RKO (cell line): ENCODE data around the gene AIF1L.
"Not testable (repeated sequence)": the region's sequence is repeated elsewhere in the genome, so short reads cannot be mapped to it uniquely, and the experiment has no call there.

Source experiments
- DNase-seq: peaks from one replicate; pipeline ENCODE4 v3.0.0-alpha.2; 2016; ENCODE audit warnings: low spot score

AIF1L gene

DNA sequence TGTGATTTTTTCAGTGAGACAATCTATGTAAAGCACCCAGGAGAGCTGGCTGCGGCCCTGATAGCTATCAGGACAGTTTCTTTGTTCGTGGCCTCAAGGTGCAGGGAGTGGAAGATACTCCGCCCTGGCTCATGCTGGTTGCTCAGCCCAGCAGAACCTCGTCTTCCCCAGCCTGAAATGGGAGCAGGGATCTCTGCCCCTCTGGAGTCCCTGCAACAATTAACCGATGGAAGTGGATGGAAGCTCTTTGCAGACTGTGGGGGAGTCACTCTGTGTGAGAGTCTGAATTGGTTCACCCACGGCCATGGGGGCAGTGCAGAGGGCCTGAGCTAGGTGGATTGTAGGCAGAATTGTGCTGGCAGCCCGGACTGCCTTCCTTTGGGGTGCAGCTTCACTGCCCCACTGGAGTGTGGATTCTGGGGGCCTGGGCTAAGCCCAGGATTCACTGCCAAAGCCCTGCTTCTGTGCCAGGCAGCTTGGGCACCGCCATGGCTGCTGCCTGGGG, 2.8 kb downstream of the AIF1L start:
- no peak for DNase-seq

DNA sequence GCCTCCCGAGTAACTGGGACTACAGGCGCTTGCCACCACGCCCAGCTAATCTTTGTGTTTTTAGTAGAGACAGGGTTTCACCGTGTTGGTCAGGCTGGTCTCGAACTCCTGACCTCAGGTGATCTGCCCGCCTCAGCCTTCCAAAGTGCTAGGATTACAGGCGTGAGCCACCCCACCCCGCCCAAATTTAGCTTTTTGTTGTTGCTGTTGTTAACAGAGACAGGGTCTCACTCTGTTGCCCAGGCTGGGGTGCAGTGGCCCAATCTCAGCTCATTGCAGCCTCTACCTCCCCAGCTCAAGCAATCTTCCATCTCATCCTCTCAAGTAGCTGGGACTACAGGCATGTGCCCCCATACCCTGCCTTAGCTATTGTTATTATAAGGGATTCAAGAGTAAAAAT, 3.5 kb downstream of the AIF1L start:
- DNase-seq = not testable (repeated sequence)

DNA sequence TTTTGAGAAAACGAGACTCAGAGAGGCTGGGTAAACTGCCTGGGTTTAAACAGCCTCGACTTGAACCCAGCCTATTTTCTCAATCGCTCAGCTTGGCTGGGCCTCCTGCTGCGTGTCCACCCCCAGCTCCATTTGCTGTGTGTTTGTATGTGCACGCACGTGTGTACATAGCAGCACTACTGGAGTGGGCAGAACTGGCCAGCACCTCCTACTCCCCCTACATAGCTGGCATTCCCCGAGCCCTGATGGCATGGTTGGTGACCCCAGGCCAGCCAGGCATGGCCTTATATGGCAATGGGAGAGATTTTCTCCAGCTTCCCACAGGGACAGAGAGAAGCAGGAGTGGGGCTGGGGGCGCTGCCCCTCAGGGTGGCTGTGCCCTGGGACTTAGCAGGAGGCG, 4.1 kb downstream of the AIF1L start:
- DNase-seq = no peak

DNA sequence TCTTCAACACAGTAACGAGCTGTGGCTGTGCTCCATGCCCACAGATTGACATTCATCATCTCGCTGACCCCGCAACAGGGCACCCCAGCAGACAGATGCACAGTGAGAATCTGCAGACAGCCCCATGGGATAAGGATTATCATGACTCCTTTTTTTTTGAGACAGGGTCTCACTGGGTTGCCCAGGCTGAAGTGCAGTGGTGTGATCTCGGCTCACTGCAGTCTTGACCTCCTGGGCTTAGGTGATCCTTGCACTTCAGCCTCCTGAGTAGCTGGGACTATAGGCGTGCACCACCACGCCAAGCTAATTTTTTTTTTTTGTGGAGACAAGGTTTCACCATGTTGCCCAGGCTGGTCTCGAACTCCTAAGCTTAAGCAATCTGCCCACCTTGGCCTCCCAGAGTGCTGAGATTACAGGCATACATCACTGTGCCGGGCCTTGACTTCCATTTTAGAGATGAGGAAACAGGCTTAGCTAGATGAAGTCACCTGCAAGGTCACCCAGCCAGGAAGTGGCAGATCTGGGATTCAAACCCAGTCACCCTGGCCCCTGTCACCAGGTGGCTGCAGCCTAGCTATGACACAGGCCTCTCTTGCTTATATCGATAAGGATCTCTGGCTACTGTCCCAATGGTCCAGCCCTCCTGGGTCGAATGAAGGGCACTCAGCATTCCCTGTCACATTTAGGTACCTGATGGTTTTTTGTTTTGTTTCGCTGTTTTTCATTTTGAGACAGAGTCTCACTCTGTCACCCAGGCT, 5.1 kb downstream of the AIF1L start:
- no peak for DNase-seq

DNA sequence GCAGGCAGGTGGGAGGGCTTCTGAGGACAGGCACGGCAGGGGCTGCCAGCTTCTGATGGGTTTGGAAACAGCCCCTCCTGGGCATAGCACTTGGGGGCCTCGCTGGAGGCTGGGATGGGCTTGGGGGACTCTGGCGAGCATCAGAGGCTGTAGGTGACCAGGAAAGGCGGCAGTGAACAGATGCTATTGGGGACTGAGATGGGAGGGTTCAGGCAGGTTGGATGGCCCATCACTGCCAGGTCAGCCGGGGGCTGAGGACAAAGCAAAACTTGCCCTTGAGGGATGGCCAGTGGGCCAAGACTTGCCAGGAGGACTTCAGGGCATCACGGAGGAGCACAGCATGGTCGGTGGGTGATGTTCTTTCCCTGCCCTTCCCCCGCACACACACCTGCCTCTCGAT, 6.7 kb downstream of the AIF1L start:
- no peak for DNase-seq

DNA sequence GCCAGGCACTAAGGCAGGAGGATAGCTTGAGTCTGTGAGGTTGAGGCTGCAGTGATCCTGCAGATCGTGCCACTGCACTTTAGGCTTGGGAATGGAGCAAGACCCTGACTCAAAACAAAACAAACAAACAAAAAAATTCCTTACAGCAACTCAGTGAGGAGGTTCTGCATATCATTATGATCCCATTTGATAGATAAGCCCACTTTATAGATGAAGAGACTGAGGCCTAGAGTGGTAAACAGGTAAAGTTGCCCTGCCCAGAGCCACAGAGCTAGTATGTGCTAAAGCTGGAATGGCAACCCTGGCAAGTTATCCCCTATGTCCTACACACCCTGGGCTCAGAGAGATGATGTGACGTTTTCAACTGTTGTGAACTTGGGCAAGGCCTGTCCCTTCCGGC, 7.2 kb downstream of the AIF1L start:
- DNase-seq = no peak

DNA sequence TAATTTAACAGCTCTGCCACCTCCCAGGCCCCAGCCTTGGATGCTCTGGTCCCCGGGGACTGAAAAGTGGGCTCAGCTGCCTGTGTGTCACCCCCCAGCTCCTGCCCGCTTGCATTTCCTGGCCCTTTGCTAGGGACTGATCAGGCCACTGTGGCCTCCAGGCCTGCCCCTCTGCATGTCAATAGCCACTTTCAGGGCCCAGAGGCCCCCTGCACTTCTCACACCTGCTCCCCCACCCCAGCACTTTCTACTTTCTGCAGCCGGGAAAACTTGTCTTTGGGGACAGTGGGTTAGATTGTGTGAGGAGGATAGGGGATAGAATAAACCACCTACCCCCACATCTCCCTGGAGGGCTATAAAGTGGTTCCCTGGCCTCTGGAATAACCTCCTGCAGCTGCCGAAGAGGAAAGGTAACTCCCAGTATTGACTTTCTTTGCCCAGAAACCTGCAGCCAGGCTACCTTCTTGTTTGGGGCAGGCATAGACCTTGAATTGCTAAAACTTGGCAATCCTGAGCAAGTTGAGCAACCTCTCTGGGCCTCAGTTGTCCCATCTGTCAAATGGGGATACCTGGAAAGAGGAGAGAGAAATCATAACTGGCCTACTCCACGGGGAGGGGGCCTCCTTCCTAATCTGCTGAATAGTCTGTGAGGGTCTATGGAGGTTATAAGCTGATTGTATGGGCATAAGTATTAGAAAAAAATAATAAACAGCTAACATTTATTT, 7.8 kb downstream of the AIF1L start:
- DNase-seq = no peak

DNA sequence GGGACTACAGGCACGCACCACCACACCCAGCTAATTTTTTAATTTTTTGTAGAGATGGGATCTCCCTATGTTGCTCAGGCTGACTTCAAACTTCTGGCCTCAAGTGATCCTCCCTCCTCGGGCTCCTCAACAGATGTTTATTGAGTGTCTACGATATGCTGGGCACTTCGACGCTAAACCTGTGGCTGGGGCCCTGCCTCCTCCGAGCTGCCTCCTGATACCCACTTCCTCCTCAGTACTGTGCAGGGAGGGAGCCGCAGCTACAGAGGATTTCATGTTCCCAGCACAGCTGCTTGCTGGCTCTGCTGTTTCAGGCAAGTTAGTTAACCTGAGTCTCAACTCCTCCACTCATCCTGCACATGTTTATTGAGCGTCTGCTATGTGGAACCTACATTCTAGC, 9.6 kb downstream of the AIF1L start:
- DNase-seq = no peak

DNA sequence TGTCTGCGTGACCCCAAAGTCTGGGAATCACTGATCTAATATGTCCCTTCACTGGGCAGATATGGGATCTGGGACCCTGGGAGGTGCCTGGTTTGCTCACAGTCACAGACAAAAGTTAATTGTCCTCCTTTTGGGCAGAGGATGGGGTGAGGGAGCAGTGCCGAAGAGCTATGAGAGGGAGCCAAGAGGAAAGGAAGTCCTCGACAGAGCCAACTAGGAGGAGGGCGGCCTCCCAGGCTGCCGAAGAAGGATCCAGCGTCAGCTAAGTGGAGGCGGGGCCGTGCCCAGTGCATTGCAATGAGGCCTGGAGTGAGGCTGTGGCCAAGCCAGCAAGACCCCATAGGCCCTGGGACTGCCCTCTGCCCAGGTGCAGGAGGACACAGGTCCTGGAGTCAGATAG, 11.4 kb downstream of the AIF1L start:
- DNase-seq = no peak

DNA sequence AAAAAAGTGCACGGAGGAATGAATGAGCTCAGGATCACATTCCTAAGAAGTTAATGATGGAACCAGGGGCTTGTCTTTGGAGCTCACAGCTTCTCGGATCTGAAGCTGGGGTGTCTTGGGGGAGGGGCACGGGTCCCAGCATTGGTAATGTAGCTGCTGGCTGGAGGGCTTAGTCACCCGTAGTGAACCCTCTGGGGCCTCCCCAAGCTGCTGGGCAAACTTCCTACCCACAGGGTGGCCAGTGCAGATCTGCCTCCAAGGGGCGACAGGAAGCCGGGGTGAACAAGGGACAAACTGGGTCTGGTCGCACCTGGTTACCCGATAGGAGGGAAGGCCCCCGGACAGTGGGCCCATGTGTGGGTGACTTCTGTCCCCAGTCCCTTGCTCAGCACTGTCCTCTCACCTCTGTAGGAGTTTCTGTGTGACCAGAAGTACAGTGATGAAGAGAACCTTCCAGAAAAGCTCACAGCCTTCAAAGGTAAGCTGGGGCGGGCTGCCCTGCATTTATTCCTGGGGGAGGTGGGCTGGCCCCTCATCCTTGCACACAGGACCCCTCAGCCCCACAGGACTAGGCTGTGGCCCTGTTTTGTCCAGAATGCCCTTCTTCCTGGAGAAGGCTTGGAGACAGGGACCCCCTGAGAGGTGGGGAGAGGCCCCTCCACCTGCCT, 15.0 kb downstream of the AIF1L start:
- no peak for DNase-seq

DNA sequence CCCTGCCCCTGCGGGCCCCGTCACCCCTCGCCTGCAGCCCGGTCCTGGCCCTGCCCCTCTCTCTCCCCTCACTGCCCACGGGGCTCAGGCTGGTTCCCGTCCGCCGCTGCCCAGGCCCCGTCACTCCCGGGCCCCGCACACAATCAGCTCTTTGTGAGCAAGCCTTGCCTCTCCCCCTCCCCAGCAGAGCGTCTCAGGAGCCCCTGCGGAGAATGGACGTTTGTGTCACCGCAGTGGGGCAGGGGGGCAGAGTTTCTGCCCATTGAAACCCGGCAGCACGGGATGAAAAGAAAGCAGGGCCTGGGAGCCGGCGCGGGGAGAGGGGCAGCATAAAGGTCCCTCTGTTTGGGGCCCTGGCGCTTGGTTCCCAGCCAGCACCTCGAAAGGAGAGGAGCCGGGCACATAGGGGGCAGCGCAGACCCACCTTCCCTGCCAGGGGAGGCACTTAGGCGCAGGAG, 15.6 kb downstream of the AIF1L start:
- no peak for DNase-seq

DNA sequence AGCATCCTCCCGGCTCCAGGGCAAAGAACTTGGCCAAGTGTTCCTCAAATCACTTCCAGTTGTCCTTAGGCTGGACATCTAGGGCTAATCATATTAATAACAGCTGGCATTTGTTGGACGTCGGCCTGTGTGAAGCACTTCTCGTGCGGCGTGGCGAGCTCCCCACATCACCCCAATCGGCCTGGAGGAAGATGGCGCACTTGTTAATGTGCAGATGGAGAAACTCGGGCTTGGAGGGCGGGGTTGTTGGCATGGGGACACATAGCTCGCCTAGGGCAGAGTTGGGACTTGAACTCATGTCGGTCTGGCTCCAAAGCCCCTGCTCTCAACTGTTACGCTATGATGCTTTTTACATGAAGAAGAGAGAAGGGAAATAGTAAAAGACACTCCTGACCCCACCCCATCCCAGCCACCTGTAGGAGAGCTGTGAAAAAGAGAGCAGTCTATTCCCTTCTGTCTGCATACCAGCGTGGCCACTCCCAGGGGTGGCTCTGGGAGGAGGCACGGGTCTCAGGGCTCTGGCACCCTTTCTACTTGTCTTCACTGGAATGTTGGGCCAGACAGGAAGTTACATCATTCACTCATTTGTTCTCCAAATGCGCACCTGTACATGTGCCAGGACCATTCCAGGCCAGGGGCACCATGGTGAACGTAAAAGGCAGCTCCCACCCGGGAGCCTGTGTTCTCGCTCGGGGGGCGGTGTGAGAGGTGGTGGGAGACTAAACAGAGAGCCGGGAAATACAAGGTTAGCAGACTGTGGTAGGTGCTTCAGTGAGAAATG, 16.2 kb downstream of the AIF1L start:
- no peak for DNase-seq

DNA sequence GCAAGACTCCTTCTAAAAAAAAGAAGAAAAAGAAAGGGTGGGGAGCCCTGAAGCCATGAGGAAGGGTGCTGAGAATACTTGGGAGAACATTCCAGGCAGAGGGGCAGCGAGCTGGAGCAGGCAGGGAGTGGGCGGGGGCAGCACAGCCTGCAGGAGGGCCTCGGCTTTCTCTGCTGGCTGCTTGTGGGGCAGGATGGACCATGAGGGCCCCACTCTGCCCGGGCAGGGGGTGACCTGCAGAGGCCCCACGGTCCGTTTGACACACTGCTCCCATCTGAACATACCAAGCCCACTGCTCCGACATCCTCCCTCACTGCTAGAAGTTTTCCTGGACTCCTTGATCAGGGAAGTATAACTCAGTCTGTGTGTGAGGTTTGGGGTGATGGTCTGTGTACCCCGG, 17.3 kb downstream of the AIF1L start:
- no peak for DNase-seq

DNA sequence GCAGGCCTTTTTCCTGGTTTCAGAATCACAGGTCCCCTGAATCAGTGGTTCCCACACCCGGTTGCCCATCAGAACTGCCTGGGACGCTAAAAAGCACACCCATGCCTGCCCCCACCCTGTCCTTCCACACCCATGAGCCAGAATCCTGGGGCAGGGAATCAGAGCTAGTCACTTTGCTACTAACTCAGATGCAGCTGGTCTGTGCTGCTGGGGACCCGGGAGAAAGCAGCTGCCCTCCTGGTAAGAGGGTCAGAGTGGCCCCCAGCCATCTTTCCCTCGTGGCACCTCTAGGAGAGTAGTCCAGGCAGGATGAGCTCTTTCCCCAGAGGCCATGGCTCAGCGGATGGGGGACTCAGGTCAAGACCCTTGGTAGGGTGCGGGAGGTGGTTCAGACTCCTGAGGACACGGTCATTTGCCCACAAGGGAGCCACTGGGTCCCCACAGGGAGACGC, 17.8 kb downstream of the AIF1L start:
- no peak for DNase-seq

DNA sequence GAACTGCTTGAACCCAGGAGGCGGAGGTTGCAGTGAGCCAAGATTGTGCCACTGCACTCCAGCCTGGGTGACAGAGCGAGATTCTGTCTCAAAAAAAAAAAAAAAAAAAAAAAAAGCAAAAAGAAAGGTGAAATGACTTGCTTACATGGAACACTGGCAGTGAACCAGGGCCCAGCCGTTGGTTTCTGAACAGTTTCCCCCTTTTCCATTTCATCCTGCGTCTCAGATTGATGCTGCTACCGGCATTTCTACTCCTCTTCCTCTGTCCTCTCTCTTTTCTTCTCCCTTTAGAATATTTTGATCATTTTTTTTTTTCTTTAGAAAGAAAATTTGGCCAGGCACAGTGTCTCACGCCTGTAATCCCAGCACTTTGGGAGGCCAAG, 19.0 kb downstream of the AIF1L start:
- DNase-seq = not testable (repeated sequence)

DNA sequence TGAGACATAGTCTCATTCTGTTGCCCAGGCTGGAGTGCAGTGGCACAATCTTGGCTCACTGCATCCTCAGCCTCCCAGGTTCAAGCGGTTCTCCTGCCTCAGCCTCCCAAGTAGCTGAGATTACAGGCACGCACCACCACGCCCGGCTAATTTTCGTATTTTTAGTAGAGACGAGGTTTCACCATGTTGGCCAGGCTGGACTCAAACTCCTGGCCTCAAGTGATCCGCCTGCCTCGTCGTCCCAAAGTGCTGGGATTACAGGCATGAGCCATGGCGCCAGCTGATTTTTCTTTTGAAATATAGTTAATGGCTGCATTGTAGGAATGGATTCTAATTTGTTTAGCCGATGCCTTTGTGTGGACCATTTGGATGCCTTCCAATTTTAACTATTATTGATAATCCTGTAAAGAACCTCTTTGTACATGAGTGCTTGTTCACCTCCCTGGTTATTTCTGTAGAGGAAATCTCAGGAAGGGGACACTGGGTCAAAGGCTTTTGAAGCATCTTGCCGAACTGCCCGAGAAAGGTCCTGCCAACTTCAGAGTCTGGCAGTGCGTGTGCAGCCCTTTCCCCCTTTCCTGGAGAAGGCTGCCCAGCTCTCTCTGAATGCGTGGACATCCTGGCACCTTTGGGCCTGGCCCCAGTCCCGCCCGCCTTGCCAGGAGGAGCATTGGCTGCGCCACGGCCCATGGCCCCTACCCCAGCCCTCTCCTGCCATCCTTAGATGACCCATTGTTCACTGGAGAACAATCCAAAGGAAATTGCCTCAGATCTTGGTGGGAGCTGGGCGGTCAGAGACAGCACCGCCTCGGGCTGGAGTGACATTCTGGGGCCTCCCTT, 20.2 kb downstream of the AIF1L start:
- no peak for DNase-seq

DNA sequence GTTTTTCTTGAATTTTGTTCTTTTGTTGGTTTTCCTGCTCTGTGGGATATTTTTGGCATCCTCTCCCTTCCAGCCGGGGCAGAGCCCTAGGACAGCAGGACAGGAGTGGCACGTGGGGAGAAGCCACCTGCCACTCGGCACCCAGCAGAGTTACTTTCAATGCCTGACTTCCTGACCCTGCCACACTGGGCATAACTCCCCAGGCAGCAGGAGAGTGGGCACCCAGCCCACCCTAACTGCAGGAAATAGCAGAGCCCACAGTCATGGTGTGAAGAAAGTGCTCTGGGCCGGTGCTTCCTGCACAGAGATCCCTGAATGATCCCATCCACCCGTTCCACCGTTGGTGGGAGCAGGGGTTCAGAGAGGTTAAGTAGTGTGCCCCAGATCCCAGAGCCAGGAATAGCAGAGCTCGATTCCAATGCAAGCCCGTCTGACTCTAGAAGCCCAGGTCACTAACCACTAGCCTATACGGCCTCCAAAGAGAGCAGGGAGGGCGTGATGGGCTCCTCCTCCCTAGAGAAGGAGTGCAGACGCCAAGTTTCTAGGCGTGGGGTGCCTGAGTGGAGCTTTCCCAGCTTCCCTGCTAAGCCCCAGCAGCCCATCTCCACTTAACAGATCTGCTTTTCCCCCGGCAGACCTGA, 20.9 kb downstream of the AIF1L start:
- DNase-seq = no peak

DNA sequence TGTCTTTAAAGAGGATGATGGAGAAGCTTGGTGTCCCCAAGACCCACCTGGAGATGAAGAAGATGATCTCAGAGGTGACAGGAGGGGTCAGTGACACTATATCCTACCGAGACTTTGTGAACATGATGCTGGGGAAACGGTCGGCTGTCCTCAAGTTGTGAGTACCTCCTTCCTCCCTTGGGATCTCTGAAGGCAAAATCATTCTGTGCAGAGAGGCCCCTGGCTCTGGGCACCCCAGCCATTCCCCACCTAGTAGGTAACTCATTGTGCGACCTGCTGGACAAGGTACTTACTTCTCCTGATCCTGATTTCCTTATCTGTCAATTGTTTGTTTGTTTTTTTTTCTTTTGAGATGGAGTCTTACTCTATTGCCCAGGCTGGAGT, 21.4 kb downstream of the AIF1L start:
- no peak for DNase-seq

DNA sequence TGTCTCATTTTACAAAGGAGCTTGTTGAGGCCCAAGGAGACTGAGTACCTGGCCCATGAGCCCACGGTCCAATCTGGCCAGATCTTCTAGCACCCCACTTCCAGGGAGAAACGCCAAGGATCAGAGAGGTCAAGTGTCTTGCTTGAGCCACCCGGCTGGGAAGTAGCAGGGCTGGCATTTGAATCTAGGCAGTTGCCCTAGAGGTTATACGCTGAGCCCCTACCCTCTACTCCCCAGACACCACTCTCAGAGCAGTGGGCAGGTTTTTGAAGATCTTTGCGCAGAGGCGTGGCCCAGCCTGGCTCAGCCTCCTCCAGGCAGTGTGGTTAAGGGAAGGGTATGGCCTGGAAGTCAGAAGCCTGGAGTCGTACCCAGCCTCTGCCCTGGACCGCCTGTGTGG, 23.3 kb downstream of the AIF1L start:
- DNase-seq = no peak

DNA sequence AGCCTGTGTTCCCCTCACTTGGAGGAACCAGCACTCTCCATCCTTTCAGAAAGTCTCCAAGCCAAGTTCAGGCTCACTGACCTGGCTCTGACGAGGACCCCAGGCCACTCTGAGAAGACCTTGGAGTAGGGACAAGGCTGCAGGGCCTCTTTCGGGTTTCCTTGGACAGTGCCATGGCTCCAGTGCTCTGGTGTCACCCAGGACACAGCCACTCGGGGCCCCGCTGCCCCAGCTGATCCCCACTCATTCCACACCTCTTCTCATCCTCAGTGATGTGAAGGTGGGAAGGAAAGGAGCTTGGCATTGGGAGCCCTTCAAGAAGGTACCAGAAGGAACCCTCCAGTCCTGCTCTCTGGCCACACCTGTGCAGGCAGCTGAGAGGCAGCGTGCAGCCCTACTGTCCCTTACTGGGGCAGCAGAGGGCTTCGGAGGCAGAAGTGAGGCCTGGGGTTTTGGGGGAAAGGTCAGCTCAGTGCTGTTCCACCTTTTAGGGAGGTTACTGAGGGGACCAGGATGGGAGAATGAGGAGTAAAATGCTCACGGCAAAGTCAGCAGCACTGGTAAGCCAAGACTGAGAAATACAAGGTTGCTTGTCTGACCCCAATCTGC, 24.4 kb downstream of the AIF1L start:
- no peak for DNase-seq
